ENCODE results near the gene AOPEP. TPM values are rescaled to one million over a fixed set of nuclear protein-coding genes. Genes with fewer than 3 reads are reported as not detected.
"Not testable (repeated sequence)": the region's sequence is repeated elsewhere in the genome, so short reads cannot be mapped to it uniquely, and the experiment has no call there.

AOPEP gene
- total and polyA plus RNA-seq, 2 donors, result 9.6 to 36.5 TPM

DNA sequence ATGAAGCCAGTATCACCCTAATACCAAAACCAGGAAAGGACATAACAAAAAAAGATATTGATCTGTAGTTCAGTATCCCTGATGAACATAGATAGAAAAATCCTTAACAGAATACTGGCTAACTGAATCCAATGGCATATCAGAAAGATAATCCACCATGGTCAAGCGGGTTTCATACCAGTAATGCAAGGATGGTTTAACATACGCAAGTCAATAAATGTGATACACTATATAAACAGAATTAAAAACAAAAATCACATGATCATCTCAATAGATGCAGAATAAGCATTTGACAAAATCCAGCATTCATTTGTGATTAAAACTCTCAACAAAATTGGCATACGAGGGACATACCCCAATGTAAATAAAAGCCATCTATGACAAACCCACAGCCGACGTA is 110.9 kb downstream of the AOPEP start:
- no peaks in the 10 kb centered on the region for H3K36me3 ChIP-seq (ENCODE audit: control insufficient read depth in 2 of 2, insufficient read depth in 2 of 2, low read length in 1 of 2)
- no peaks in the 10 kb centered on the region for H3K4me1 ChIP-seq (ENCODE audit: control insufficient read depth in 2 of 2, insufficient read depth in 2 of 2, low read length in 2 of 2)
- WGBS, result 88% methylated on average over 5 of the region's 5 CpGs
- H3K4me3 ChIP-seq (ENCODE audit: low read length in 2 of 2), result no peak overlapping the region
- H3K27me3 ChIP-seq (ENCODE audit: control insufficient read depth in 2 of 2, insufficient read depth in 1 of 2, low read length in 1 of 2), result no peaks in the 10 kb centered on the region
- no peak overlapping the region for H3K27ac ChIP-seq (ENCODE audit: low read depth in 1 of 2, low read length in 1 of 2)
- peaks cover 0 to 7% of the 10 kb centered on the region in 2 donors for H3K9me3 ChIP-seq (ENCODE audit: control insufficient read depth in 2 of 2, insufficient read depth in 1 of 2, low read length in 1 of 2)
- no peak for DNase-seq (ENCODE audit: low read depth in 6 of 9, low spot score in 9 of 9)

DNA sequence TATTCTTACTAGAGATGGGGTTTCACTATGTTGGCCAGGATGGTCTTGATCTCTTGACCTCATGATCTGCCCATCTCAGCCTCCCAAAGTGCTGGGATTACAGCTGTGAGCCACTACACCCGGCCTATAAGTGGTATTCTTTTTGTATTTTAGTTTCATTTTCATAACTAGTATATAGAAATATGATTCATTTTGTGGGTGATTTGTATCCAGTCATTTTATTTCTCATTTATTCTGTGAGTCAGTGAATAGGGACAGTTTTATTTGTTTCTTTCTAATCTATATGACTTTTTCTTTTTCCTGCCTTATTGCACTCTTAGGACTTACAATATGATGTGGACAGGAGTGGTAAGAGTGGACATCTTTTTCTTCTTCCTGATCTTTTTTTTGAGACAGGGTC is 112.9 kb downstream of the AOPEP start:
- Histone ChIP-seq H3K4me3 (ENCODE audit: low read length in 2 of 2) (no peak overlapping the region), H3K4me1 (ENCODE audit: control insufficient read depth in 2 of 2, insufficient read depth in 2 of 2, low read length in 2 of 2) (no peaks in the 10 kb centered on the region), H3K27me3 (ENCODE audit: control insufficient read depth in 2 of 2, insufficient read depth in 1 of 2, low read length in 1 of 2) (no peaks in the 10 kb centered on the region), H3K36me3 (ENCODE audit: control insufficient read depth in 2 of 2, insufficient read depth in 2 of 2, low read length in 1 of 2) (no peaks in the 10 kb centered on the region), H3K27ac (ENCODE audit: low read depth in 1 of 2, low read length in 1 of 2) (no peak overlapping the region), H3K9me3 (ENCODE audit: control insufficient read depth in 2 of 2, insufficient read depth in 1 of 2, low read length in 1 of 2) (peaks cover 0 to 7% of the 10 kb centered on the region in 2 donors)
- no peak for DNase-seq (ENCODE audit: low read depth in 6 of 9, low spot score in 9 of 9)
- 94% methylated on average over 1 of the region's 1 CpG for WGBS

DNA sequence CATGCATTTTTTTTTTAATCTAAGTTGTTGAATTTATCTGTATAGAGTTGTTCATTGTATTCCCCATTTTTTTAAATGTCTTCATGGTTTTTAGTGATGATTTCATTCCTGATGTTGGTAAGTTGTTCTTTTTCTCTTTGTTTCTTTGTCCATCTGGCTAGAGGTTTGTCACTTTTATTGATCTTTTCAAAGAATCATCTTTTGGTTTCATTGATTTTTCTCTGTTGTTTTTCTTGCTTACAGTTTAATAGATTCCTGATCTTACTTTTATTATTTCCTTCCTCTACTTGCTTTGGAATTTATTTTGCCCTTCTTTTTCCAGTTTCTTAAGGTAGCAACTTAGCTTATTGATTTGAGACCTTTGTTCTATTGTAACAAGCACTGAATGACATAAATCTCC is 114.2 kb downstream of the AOPEP start:
- H3K4me1 ChIP-seq (ENCODE audit: control insufficient read depth in 2 of 2, insufficient read depth in 2 of 2, low read length in 2 of 2), result no peaks in the 10 kb centered on the region
- no peaks in the 10 kb centered on the region for H3K27me3 ChIP-seq (ENCODE audit: control insufficient read depth in 2 of 2, insufficient read depth in 1 of 2, low read length in 1 of 2)
- no peak overlapping the region for H3K4me3 ChIP-seq (ENCODE audit: low read length in 2 of 2)

DNA sequence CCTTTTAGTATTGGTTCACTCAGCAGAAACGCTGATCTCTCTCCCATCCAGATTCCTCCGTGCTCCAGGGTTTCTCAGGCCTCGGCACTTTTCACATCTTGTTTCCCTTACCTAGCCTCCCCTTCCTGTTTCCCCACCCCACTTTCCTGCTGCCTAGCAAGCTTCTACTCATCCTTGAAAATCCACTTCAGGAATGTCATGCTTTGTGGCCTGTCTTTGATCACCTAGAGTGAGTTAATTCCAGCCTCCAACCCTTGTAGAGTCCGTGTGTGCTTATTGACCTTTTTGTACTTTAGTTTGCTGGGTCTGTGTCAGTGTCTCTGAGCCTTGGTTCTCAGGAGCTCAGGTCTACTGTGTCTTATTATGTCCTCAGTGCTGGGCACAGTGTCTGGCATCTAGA is 116.6 kb downstream of the AOPEP start:
- no peak for DNase-seq (ENCODE audit: low read depth in 6 of 9, low spot score in 9 of 9)
- no peak overlapping the region for H3K27ac ChIP-seq (ENCODE audit: low read depth in 1 of 2, low read length in 1 of 2)
- 93% methylated on average over 4 of the region's 4 CpGs for WGBS
- H3K9me3 ChIP-seq (ENCODE audit: control insufficient read depth in 2 of 2, insufficient read depth in 1 of 2, low read length in 1 of 2), result peaks cover 0 to 4% of the 10 kb centered on the region in 2 donors
- no peak overlapping the region for H3K4me3 ChIP-seq (ENCODE audit: low read length in 2 of 2)
- H3K4me1 ChIP-seq (ENCODE audit: control insufficient read depth in 2 of 2, insufficient read depth in 2 of 2, low read length in 2 of 2), result no peaks in the 10 kb centered on the region
- H3K36me3 ChIP-seq (ENCODE audit: control insufficient read depth in 2 of 2, insufficient read depth in 2 of 2, low read length in 1 of 2), result no peaks in the 10 kb centered on the region
- H3K27me3 ChIP-seq (ENCODE audit: control insufficient read depth in 2 of 2, insufficient read depth in 1 of 2, low read length in 1 of 2), result no peaks in the 10 kb centered on the region

More for the DNA sequence above, 114.2 kb downstream of the AOPEP start:
- DNase-seq (ENCODE audit: low read depth in 6 of 9, low spot score in 9 of 9), result no peak
- no peaks in the 10 kb centered on the region for H3K36me3 ChIP-seq (ENCODE audit: control insufficient read depth in 2 of 2, insufficient read depth in 2 of 2, low read length in 1 of 2)
- H3K9me3 ChIP-seq (ENCODE audit: control insufficient read depth in 2 of 2, insufficient read depth in 1 of 2, low read length in 1 of 2), result peaks cover 0 to 7% of the 10 kb centered on the region in 2 donors
- H3K27ac ChIP-seq (ENCODE audit: low read depth in 1 of 2, low read length in 1 of 2), result no peak overlapping the region

DNA sequence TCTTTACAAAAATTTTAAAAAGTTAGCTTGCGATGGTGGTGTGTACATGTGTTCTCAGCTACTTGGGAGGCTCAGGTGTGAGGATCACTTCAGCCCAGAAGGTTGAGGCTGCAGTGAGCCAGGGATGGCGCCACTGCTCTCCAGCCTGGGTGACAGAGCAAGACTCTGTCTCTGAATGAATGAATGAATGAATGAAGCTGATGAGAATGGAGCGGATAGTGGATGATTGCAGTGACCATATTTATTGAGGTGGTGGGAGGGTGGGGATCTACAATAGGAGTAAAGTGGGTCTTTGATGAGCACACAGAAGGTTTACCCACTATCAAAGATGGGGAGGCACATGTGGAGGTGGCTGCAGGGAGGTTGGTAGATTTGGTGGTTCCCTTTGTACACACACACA is 120.2 kb downstream of the AOPEP start:
- Histone ChIP-seq H3K4me3 (ENCODE audit: low read length in 2 of 2) (no peak overlapping the region), H3K27me3 (ENCODE audit: control insufficient read depth in 2 of 2, insufficient read depth in 1 of 2, low read length in 1 of 2) (no peaks in the 10 kb centered on the region), H3K27ac (ENCODE audit: low read depth in 1 of 2, low read length in 1 of 2) (no peak overlapping the region), H3K36me3 (ENCODE audit: control insufficient read depth in 2 of 2, insufficient read depth in 2 of 2, low read length in 1 of 2) (no peaks in the 10 kb centered on the region), H3K9me3 (ENCODE audit: control insufficient read depth in 2 of 2, insufficient read depth in 1 of 2, low read length in 1 of 2) (no peaks in the 10 kb centered on the region), H3K4me1 (ENCODE audit: control insufficient read depth in 2 of 2, insufficient read depth in 2 of 2, low read length in 2 of 2) (no peaks in the 10 kb centered on the region)
- DNase-seq (ENCODE audit: low read depth in 6 of 9, low spot score in 9 of 9), result no peak
- WGBS, result 98% methylated on average over 3 of the region's 3 CpGs

DNA sequence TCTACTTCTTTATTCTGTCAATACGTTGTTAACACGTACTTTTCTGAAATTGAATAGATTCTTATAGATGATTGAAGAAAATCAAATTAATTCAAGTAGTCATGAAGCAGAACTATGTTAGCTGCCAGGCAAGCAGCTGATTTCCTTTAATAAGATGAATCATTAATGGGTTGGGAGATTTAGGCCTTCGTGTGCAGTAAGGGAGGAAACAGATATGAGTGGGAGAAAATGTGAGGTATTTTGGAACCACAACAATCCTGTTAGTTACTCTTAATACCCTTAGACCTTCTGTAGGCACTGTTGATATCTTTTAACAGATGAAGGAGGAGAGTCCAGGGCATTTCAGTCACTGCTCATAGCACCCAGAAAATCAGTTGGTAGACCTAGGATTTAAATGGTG is 121.0 kb downstream of the AOPEP start:
- no peak for DNase-seq (ENCODE audit: low read depth in 6 of 9, low spot score in 9 of 9)
- no peak overlapping the region for H3K27ac ChIP-seq (ENCODE audit: low read depth in 1 of 2, low read length in 1 of 2)
- no peaks in the 10 kb centered on the region for H3K4me1 ChIP-seq (ENCODE audit: control insufficient read depth in 2 of 2, insufficient read depth in 2 of 2, low read length in 2 of 2)
- 60% methylated on average over 3 of the region's 3 CpGs for WGBS
- no peak overlapping the region for H3K4me3 ChIP-seq (ENCODE audit: low read length in 2 of 2)
- no peaks in the 10 kb centered on the region for H3K27me3 ChIP-seq (ENCODE audit: control insufficient read depth in 2 of 2, insufficient read depth in 1 of 2, low read length in 1 of 2)
- no peaks in the 10 kb centered on the region for H3K36me3 ChIP-seq (ENCODE audit: control insufficient read depth in 2 of 2, insufficient read depth in 2 of 2, low read length in 1 of 2)
- no peaks in the 10 kb centered on the region for H3K9me3 ChIP-seq (ENCODE audit: control insufficient read depth in 2 of 2, insufficient read depth in 1 of 2, low read length in 1 of 2)

DNA sequence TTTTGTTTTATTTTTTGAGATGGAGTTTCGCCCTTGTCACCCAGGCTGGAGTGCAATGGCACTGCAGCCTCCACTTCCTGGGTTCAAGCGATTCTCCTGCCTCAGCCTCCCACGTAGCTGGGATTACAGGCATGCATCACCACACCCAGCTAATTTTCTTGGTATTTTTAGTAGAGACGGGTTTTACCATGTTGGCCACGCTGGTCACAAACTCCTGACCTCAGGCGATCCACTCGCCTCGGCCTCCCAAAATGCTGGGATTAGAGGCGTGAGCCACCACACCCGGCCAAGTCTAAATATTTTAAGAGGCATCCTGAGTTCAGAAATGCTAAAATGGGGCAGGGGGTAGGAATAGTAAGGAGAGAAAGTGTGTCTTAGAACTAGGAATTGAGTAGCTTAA is 122.3 kb downstream of the AOPEP start:
- not testable (repeated sequence) for H3K4me1 ChIP-seq (ENCODE audit: control insufficient read depth in 2 of 2, insufficient read depth in 2 of 2, low read length in 2 of 2); H3K27me3 ChIP-seq (ENCODE audit: control insufficient read depth in 2 of 2, insufficient read depth in 1 of 2, low read length in 1 of 2); DNase-seq (ENCODE audit: low read depth in 6 of 9, low spot score in 9 of 9); H3K4me3 ChIP-seq (ENCODE audit: low read length in 2 of 2); H3K9me3 ChIP-seq (ENCODE audit: control insufficient read depth in 2 of 2, insufficient read depth in 1 of 2, low read length in 1 of 2); H3K36me3 ChIP-seq (ENCODE audit: control insufficient read depth in 2 of 2, insufficient read depth in 2 of 2, low read length in 1 of 2); H3K27ac ChIP-seq (ENCODE audit: low read depth in 1 of 2, low read length in 1 of 2)
- WGBS, result over 99% methylated on average over 10 of the region's 10 CpGs

DNA sequence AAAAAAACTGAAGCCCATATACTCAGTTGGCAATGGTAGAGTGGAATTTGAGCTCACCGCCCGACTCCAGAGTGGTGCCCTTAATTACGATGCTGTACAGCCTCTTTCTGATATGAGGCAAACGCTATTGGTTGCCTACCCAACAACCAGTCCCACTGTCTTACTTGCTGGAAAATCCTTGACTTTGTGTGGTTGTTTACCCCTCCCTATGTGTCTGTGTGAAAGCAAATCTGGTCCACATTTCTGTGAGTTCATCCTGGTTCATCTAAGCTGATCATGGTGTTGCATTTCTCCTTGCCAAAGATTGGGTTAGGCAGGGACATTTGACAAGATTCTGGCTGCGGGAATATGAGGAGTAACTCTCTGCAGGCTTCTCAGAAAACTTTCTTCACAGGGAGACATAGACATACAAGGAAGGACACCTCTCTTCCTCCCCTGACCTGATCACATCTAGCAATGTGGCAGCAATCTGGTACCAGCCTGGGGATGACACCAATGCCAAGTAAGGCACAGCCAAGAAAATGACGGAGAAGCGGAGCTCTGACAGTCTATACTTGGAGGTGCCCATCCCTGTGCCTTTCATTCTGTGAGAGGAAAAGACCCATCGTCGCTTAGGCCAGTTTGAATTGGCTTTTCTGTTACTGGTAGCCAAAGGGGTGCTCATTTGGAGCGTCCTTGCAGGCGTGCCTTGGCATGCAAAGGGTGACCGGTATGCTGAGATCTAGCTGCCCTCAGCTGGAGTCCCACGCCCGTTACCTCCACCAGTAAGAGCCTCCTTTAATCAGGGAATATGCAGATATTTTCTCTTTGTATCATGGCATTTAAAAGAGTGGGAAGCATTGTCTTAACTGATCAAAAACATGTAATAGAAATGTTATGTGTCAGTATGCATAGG is 124.3 kb downstream of the AOPEP start:
- Histone ChIP-seq H3K36me3 (ENCODE audit: control insufficient read depth in 2 of 2, insufficient read depth in 2 of 2, low read length in 1 of 2) (no peaks in the 10 kb centered on the region), H3K4me1 (ENCODE audit: control insufficient read depth in 2 of 2, insufficient read depth in 2 of 2, low read length in 2 of 2) (no peaks in the 10 kb centered on the region), H3K27ac (ENCODE audit: low read depth in 1 of 2, low read length in 1 of 2) (no peak overlapping the region), H3K27me3 (ENCODE audit: control insufficient read depth in 2 of 2, insufficient read depth in 1 of 2, low read length in 1 of 2) (no peaks in the 10 kb centered on the region), H3K4me3 (ENCODE audit: low read length in 2 of 2) (no peak overlapping the region), H3K9me3 (ENCODE audit: control insufficient read depth in 2 of 2, insufficient read depth in 1 of 2, low read length in 1 of 2) (no peaks in the 10 kb centered on the region)
- no peak for DNase-seq (ENCODE audit: low read depth in 6 of 9, low spot score in 9 of 9)
- 99% methylated on average over 14 of the region's 14 CpGs for WGBS

DNA sequence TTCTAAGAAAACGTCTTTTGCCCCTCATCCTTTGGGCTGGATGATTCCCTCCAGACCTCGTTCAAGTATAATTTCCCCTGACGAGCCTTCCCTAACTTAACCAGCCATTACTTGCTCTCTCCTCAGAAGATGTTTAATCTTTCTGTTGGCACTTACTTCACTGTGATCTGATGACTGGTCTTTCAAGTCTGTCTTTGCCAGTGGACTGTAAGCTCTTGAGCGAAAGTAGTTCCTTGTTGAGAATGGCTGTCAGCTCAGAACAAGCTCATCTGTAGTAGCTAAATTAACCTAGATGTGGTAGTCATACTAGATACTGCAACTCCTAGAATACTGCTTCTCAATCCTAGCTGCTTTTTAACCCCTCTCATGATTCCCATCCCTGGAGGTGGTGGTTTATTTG is 125.0 kb downstream of the AOPEP start:
- no peaks in the 10 kb centered on the region for H3K36me3 ChIP-seq (ENCODE audit: control insufficient read depth in 2 of 2, insufficient read depth in 2 of 2, low read length in 1 of 2)
- H3K27ac ChIP-seq (ENCODE audit: low read depth in 1 of 2, low read length in 1 of 2), result no peak overlapping the region
- H3K27me3 ChIP-seq (ENCODE audit: control insufficient read depth in 2 of 2, insufficient read depth in 1 of 2, low read length in 1 of 2), result no peaks in the 10 kb centered on the region
- no peak for DNase-seq (ENCODE audit: low read depth in 6 of 9, low spot score in 9 of 9)
- 94% methylated on average over 4 of the region's 4 CpGs for WGBS
- no peak overlapping the region for H3K4me3 ChIP-seq (ENCODE audit: low read length in 2 of 2)
- no peaks in the 10 kb centered on the region for H3K4me1 ChIP-seq (ENCODE audit: control insufficient read depth in 2 of 2, insufficient read depth in 2 of 2, low read length in 2 of 2)
- no peaks in the 10 kb centered on the region for H3K9me3 ChIP-seq (ENCODE audit: control insufficient read depth in 2 of 2, insufficient read depth in 1 of 2, low read length in 1 of 2)
